ENCODE results near the gene SYDE1. TPM values are rescaled to one million over a fixed set of nuclear protein-coding genes. Genes with fewer than 3 reads are reported as not detected.
"Not testable (repeated sequence)": the region's sequence is repeated elsewhere in the genome, so short reads cannot be mapped to it uniquely, and the experiment has no call there.

The SYDE1 gene
- total and polyA plus RNA-seq, 2 experiments from 2014 or later: 4.1 to 21.4 TPM

DNA sequence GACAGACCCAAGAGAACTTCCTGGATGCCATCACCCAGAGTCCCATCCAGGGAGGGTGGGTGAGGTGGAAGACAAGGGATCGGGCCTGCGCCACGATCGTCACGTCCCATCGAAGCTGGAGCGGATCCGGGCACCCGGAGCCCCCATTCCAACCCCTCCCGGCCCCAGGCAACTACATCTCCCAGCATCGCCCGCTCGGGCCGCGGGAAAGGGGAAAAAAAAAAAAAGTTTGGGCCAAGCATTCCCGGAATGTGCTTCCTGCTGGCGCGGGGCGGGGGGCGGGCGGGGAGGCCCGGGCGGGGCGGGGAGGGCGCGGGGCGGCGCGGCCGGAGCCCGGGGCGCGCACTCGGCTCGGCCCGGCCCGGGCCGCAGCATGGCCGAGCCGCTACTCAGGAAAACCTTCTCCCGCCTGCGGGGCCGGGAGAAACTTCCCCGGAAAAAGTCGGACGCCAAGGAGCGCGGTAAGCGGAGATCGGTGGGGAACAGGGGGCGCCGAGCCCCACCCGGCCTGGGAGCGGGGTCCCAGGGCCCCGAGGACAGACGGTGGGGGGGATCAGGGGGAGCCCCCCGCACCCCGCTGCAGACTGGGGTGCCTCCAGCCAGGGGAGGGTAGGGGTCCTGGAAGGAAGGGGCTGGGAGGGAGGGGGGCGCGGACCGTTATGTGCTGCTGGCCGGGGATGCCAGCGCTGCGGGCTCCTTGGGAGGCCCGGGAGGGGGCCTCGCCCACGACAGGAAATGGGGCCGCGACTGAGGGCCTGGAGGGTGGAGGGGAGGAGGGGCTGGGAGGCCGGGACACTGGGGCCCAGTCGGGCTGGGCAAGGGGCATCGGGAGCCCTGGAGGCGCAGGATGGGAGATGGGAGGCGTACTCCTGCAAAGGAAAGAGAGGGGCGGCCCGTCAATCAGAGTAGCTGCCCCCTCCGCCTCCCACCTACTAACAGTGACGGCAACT lies at the start of gene SYDE1 (continued):
- TF ChIP-seq, protein P1, sequence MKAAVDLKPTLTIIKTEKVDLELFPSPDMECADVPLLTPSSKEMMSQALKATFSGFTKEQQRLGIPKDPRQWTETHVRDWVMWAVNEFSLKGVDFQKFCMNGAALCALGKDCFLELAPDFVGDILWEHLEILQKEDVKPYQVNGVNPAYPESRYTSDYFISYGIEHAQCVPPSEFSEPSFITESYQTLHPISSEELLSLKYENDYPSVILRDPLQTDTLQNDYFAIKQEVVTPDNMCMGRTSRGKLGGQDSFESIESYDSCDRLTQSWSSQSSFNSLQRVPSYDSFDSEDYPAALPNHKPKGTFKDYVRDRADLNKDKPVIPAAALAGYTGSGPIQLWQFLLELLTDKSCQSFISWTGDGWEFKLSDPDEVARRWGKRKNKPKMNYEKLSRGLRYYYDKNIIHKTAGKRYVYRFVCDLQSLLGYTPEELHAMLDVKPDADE (IDR thresholded peaks at IDR 0.05): peak; percentile 35; the same call in 1 of the 2 replicates
- TF ChIP-seq EZH2 (IDR thresholded peaks at IDR 0.05; ENCODE audit: low read depth, unreplicated experiment) (no peak), JUNB (IDR thresholded peaks at IDR 0.05; ENCODE audit: unreplicated experiment) (no peak)

DNA sequence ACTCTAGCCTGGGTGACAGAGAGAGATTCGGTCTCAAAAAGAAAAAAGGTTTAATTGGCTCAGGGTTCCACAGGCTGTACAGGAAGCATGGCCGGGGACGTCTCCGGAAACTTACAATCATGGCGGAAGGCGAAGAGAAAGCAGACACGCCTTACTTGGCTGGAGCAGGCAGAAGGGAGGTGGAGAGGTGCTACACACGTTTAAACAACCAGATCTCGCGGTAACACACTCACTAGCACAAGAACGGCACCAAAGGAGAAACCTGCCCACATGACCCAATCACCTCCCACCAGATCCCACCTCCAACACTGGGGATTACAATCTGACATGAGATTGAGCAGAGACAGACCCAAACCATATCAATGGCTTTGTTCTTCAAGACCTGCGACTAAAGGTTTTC lies 45.2 kb upstream of the SYDE1 start:
- H4K20me1 ChIP-seq (replicated peaks; ENCODE audit: insufficient read depth): no peaks in the 10 kb centered on the region
- no peaks in the 10 kb centered on the region for H3K27me3 ChIP-seq (ENCODE audit: insufficient read depth)
- H3K79me2 ChIP-seq (replicated peaks; ENCODE audit: insufficient read depth): no peaks in the 10 kb centered on the region
- H3K4me1 ChIP-seq (ENCODE audit: insufficient read depth): no peaks in the 10 kb centered on the region
- Mint-ChIP-seq H3K36me3 (ENCODE audit: low read depth) (peaks cover 24% of the 10 kb centered on the region), H3K27me3 (ENCODE audit: insufficient read depth, low read depth, poor library complexity) (peaks cover 5% of the 10 kb centered on the region), H3K27ac (no peak overlapping the region), H3K4me1 (no peaks in the 10 kb centered on the region), H3K4me3 (no peak overlapping the region), H3K9me3 (peaks cover 81% of the 10 kb centered on the region)
- peaks cover 9% of the 10 kb centered on the region; the same call in 1 of the 2 replicates for H3K9me2 ChIP-seq (ENCODE audit: insufficient read depth)
- H3K4me3 ChIP-seq: no peak overlapping the region
- no peaks in the 10 kb centered on the region for H3K36me3 ChIP-seq (ENCODE audit: insufficient read depth)
- DNase-seq (ENCODE audit: low spot score) (no peak), ATAC-seq (no peak)
- TF ChIP-seq CREB1 (CRISPR knock-in tag; IDR thresholded peaks at IDR 0.05; ENCODE audit: low read depth): no peak
- TF ChIP-seq STAT1 (IDR thresholded peaks at IDR 0.05; ENCODE audit: unreplicated experiment): no peak
- no peak overlapping the region; the same call in 1 of the 2 replicates for H2AFZ ChIP-seq
- H3K27ac ChIP-seq (ENCODE audit: low read depth): no peak overlapping the region
- no peak overlapping the region for H3K4me2 ChIP-seq
- no peaks in the 10 kb centered on the region for H3F3A ChIP-seq (replicated peaks; ENCODE audit: low read depth)

DNA sequence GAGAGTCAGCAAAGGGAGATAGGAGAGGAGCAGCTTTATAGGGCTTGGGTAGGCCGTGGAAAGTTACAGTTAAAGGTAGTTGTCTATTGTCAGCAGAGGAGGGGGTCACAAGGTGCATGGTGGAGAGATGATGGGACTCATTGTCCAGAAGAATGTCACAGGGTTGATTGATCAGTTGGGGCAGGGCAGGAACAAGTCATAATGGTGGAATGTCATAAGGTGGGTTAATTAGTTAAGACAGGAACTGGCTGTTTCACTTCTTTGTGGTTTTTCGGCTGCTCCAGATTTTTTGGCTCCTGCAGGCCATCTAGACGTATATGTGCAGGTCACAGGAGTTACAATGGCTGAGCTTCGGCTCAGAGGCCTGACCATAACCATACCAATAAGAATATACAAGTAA lies 36.8 kb upstream of the SYDE1 start:
- not testable (repeated sequence) for H3K4me3 Mint-ChIP-seq; H4K20me1 ChIP-seq (replicated peaks; ENCODE audit: insufficient read depth); H3K79me2 ChIP-seq (replicated peaks; ENCODE audit: insufficient read depth); H3K36me3 ChIP-seq (ENCODE audit: insufficient read depth); DNase-seq (ENCODE audit: low spot score); H3K27me3 Mint-ChIP-seq (ENCODE audit: insufficient read depth, low read depth, poor library complexity); H3K4me2 ChIP-seq; H2AFZ ChIP-seq; H3K4me1 ChIP-seq (ENCODE audit: insufficient read depth); H3K27me3 ChIP-seq (ENCODE audit: insufficient read depth); H3K9me2 ChIP-seq (ENCODE audit: insufficient read depth); H3F3A ChIP-seq (replicated peaks; ENCODE audit: low read depth); ATAC-seq; H3K4me3 ChIP-seq; H3K27ac Mint-ChIP-seq; H3K36me3 Mint-ChIP-seq (ENCODE audit: low read depth); H3K27ac ChIP-seq (ENCODE audit: low read depth); H3K4me1 Mint-ChIP-seq
- H3K9me3 Mint-ChIP-seq: peaks cover 44% of the 10 kb centered on the region
